VCaP (cell line): ENCODE results near the gene ZDHHC14.
"Not testable (repeated sequence)": the region's sequence is repeated elsewhere in the genome, so short reads cannot be mapped to it uniquely, and the experiment has no call there.

Experiments
- H3K27ac ChIP-seq: fragments of 450-650 bp; 2 replicates; pipeline ENCODE4 v1.5.1; 2017
- CTCF ChIP-seq: fragments of 450-650 bp; conservative IDR thresholded peaks from 2 replicates; pipeline ENCODE4 v1.5.1; 2017; ENCODE audit warnings: mild to moderate bottlenecking, moderate library complexity

The ZDHHC14 gene

DNA sequence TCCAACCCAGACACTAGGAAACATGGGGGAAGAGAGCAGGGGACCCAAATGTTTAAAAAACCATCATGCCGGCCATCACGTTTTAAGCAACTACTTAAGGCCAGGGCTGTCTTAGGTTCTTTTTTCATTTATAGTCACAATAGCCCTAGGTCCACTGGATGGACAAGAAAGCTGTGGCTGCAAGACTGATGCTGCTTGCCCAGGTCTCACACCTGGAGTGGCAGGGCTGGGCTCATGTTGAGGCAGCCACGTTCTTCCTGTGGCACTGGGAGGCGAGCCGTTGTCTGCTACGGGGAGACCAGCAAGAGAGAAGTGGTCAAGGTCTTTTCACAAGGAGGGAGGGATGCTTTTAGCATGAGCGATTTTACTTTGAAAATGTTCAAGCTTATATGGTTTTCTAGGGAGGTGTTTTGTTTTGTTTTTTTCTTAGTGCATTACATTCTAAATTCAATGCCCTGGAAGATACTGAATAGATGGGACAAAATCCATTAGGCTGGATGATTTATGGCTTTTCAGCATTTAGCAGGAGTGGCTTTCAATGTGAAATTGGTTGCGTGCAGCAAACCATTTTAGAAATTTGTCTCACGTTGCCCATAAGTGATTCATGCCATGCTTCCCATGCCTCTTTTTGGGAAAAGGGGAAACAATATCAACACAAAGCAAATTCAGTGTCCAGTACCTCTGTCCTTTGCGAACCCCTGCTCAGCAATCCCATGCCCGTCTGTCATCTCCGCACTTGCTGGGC, 335.4 kb downstream of the ZDHHC14 start:
- no peak for TF ChIP-seq CTCF
- no peak overlapping the region for H3K27ac ChIP-seq

GRCh38 chr6:157717340-157717748, 336.4 kb downstream of the ZDHHC14 start:
- H3K27ac ChIP-seq = no peak overlapping the region
- no peak for TF ChIP-seq CTCF

DNA sequence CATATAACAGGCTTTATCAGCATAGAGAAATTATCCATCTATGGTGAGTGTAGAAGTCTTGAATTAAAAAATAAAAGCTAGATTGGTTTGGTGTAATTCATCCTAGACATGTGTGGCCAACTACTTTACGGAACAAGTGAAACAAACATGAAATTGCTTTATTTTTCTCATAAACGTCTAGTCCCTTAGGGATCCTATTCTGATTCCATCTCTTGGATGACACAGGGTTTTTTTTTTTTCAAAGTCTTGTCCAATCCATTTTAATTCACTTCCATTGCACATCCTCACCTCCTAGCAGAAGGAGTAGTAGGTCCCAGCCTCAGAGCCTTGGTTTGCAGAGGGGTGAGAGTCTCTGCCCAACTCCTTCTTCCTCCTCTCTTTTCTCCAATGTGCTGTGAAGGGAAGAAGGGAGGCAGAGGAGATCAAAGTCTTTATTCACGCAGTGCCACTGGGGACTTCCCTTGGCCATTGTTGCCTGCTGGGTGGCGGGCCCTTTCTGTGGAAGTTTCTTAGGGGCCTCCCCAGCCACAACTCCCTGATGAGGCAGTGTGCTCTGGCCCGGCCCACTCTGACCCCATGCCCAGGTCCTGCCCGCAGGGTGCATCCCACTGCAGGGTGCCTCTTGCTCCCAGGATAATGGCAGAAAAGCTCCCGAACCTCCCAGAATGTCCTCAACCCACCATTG, 337.7 kb downstream of the ZDHHC14 start:
- H3K27ac ChIP-seq = no peak overlapping the region
- TF ChIP-seq CTCF = no peak

DNA sequence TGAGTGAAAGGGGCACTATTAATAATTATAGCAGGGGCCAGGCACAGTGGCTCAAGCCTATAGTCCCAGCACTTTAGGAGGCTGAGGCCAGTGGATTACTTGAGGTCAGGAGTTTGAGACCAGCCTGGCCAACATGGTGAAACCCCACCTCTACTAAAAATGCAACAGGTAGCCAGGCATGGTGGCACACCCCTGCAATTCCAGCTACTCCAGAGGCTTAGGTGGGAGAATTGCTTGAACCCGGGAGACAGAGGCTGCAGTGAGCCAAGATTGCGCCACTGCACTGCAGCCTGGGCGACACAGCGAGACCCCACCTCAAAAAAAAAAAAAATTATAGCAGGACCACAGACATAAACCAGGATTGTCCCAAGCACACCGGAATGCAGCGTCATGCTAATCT, 340.0 kb downstream of the ZDHHC14 start:
- H3K27ac ChIP-seq = not testable (repeated sequence)

- H3K27ac ChIP-seq = no peak overlapping the region
- TF ChIP-seq CTCF = no peak
Measured at GRCh38 chr6:157721426-157721825, 340.4 kb downstream of the ZDHHC14 start.

GRCh38 chr6:157721830-157722229, 340.8 kb downstream of the ZDHHC14 start:
- no peak overlapping the region for H3K27ac ChIP-seq
- TF ChIP-seq CTCF = no peak

GRCh38 chr6:157723376-157723775, 342.4 kb downstream of the ZDHHC14 start:
- no peak overlapping the region for H3K27ac ChIP-seq
- no peak for TF ChIP-seq CTCF

GRCh38 chr6:157724138-157724820, 343.3 kb downstream of the ZDHHC14 start:
- TF ChIP-seq CTCF = no peak
- H3K27ac ChIP-seq = no peak overlapping the region
